ENCODE measurements around the gene ZNF319. TPM values are rescaled to one million over a fixed set of nuclear protein-coding genes. Genes with fewer than 3 reads are reported as not detected.
A peak's percentile ranks its signal among the peaks of the same experiment; 100 is the strongest.

The ZNF319 gene
- total and polyA plus RNA-seq, 10 of the 15 experiments (the other 5 are each of a cell fraction or from before 2014, with no cell fraction given): 0.29 to 7.4 (median 1.7) TPM

DNA sequence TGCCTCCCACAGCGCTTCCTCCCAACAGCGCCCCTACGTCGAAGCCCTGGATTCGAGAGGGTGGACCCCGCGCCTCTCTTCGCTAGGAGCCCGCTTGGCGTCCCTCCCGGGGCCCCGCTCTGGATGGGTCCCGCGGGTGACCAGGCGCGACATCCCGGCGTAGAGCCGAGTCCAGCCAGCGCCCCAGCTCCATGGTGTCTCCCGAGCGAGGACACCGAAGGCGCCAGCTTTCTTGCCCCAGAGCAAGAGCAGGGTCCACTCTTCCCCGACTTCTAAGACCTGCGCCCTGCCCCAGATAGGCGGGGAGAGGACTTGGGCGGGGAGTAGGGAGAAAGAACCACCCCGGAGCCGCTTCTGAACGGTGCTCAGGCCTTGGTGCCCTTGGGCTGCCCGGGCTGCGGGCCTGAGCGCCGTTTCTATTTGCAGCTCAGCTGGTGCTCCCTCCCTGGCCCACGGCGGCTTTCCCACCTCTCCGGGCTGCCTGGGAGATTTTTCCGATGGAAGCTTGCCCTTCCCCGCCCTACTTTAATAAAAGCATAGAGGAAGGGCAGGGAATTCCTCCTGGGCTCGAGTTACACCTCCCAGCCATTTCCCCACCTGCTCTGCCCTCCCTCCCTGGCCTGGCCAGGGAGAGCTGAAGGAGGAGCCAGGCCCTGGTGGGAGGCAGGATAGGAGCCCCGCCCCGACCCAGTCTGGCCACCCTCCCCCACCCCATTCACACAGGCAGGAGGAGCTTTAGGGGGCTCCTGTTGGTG lies 26.9 kb upstream of the ZNF319 start:
- CTCF ChIA-PET: interaction anchor here (1.4 to 2.9 kb wide), 3 partner anchors 70 to 95 kb away, joined by 4 to 13 read pairs (median 7); no protein-coding TSS in a partner anchor
- in situ Hi-C loops (cut with MboI): no loop called here
- no peaks in the 10 kb centered on the region for H3K36me3 ChIP-seq (ENCODE audit: control insufficient read depth in 2 of 2, insufficient read depth in 2 of 2, low read length in 1 of 2)
- RAD21 ChIA-PET (ENCODE audit: unreplicated experiment): interaction anchor here (1.3 to 1.4 kb wide), 2 partner anchors 94 to 96 kb away, joined by 3 to 5 read pairs; no protein-coding TSS in a partner anchor
- 0 out of 3 replicates have a peak, but pooled peaks have one; percentile 9 for ATAC-seq
- H3K9ac ChIP-seq (ENCODE audit: control insufficient read depth, insufficient read depth, low read length): no peak overlapping the region
- WGBS (ENCODE audit: insufficient coverage, insufficient replicate concordance, low lambda C conversion rate, missing lambda C conversion rate): 55% methylated on average over 35 of the region's 43 CpGs
- H3K4me1 ChIP-seq (ENCODE audit: control insufficient read depth, insufficient read depth, low read length): no peaks in the 10 kb centered on the region; the same call in 1 of the 2 replicates
- no peak for FAIRE-seq
- H3K4me3 ChIP-seq: no peak overlapping the region
- POLR2A ChIA-PET: interaction anchor here (1.4 kb wide), 1 partner anchor 98 kb away, joined by 3 read pairs; no protein-coding TSS in a partner anchor
- BruUV-seq (replicated peaks): no TSS peak
- H3K27ac ChIP-seq (ENCODE audit: control insufficient read depth, insufficient read depth): no peak overlapping the region
- intact Hi-C loops (cut with micrococcal nuclease; ENCODE audit: unreplicated experiment): loop anchor here (10.0 kb wide), 1 partner anchor 167 kb away; the partner anchor contains the start of gene CSNK2A2
- H4K20me1 ChIP-seq (ENCODE audit: control insufficient read depth, insufficient read depth): no peaks in the 10 kb centered on the region
- no peak overlapping the region for H3K4me2 ChIP-seq (ENCODE audit: control insufficient read depth, insufficient read depth)
- peaks cover 11 to 13% of the 10 kb centered on the region in 2 experiments for H3K27me3 ChIP-seq (replicated peaks in 1 of 2; ENCODE audit: control insufficient read depth in 2 of 2, insufficient read depth in 2 of 2, low read length in 1 of 2)
- H3K79me2 ChIP-seq (ENCODE audit: control insufficient read depth, insufficient read depth, low read length): no peaks in the 10 kb centered on the region
- H2AFZ ChIP-seq (ENCODE audit: control insufficient read depth, low read depth, low read length): no peak overlapping the region
- no peak for TF ChIP-seq TAF1 (IDR thresholded peaks at IDR 0.05; ENCODE audit: borderline replicate concordance, low read depth, low read length)
- TF ChIP-seq HDAC6 (IDR thresholded peaks at IDR 0.05; ENCODE audit: unreplicated experiment): peak; percentile 64
- SMC1A ChIA-PET (ENCODE audit: uncharacterized antibody, unreplicated experiment): interaction anchor here (0.8 to 1.8 kb wide), 3 partner anchors 76 to 99 kb away, joined by 3 to 6 read pairs (median 4); no protein-coding TSS in a partner anchor
- H3K9me3 ChIP-seq (replicated peaks; ENCODE audit: control insufficient read depth, insufficient read depth, low read length): no peaks in the 10 kb centered on the region
- DNase-seq (ENCODE audit: low read depth, low spot score): no peak

GRCh38 chr16:58026705-58027160 lies 26.3 kb upstream of the ZNF319 start:
- peaks cover 11 to 13% of the 10 kb centered on the region in 2 experiments for H3K27me3 ChIP-seq (replicated peaks in 1 of 2; ENCODE audit: control insufficient read depth in 2 of 2, insufficient read depth in 2 of 2, low read length in 1 of 2)
- no peaks in the 10 kb centered on the region for H4K20me1 ChIP-seq (ENCODE audit: control insufficient read depth, insufficient read depth)
- BruUV-seq (replicated peaks): no TSS peak
- DNase-seq (ENCODE audit: low read depth, low spot score) (no peak), FAIRE-seq (no peak), ATAC-seq (no peak)
- ChIA-PET CTCF (interaction anchor here (1.4 to 2.9 kb wide), 3 partner anchors 71 to 95 kb away, joined by 4 to 13 read pairs (median 7); no protein-coding TSS in a partner anchor), SMC1A (ENCODE audit: uncharacterized antibody, unreplicated experiment) (interaction anchor here (0.8 to 1.1 kb wide), 2 partner anchors 95 to 99 kb away, joined by 3 to 4 read pairs; no protein-coding TSS in a partner anchor), POLR2A (no interaction called here), RAD21 (ENCODE audit: unreplicated experiment) (interaction anchor here (1.3 to 3.8 kb wide), 3 partner anchors 95 to 97 kb away, joined by 3 to 27 read pairs (median 5); no protein-coding TSS in a partner anchor)
- H3K79me2 ChIP-seq (ENCODE audit: control insufficient read depth, insufficient read depth, low read length): no peaks in the 10 kb centered on the region
- H3K36me3 ChIP-seq (ENCODE audit: control insufficient read depth in 2 of 2, insufficient read depth in 2 of 2, low read length in 1 of 2): no peaks in the 10 kb centered on the region
- intact Hi-C loops (cut with micrococcal nuclease; ENCODE audit: unreplicated experiment) (loop anchor here (10.0 kb wide), 1 partner anchor 168 kb away; the partner anchor contains the start of gene CSNK2A2), in situ Hi-C loops (cut with MboI) (no loop called here)
- no peak overlapping the region for H2AFZ ChIP-seq (ENCODE audit: control insufficient read depth, low read depth, low read length)
- no peak overlapping the region for H3K9ac ChIP-seq (ENCODE audit: control insufficient read depth, insufficient read depth, low read length)
- WGBS (ENCODE audit: insufficient coverage, insufficient replicate concordance, low lambda C conversion rate, missing lambda C conversion rate): 7% methylated on average over 30 of the region's 38 CpGs
- no peak overlapping the region; the same call in 1 of the 2 replicates for H3K4me3 ChIP-seq
- H3K27ac ChIP-seq (ENCODE audit: control insufficient read depth, insufficient read depth): no peak overlapping the region
- peak overlapping the region; percentile 85 for H3K4me2 ChIP-seq (ENCODE audit: control insufficient read depth, insufficient read depth)
- no peaks in the 10 kb centered on the region; the same call in 1 of the 2 replicates for H3K4me1 ChIP-seq (ENCODE audit: control insufficient read depth, insufficient read depth, low read length)
- H3K9me3 ChIP-seq (replicated peaks; ENCODE audit: control insufficient read depth, insufficient read depth, low read length): no peaks in the 10 kb centered on the region
- TF ChIP-seq PML (IDR thresholded peaks at IDR 0.05; ENCODE audit: low read length) (no peak), ZBTB33 (IDR thresholded peaks at IDR 0.05) (no peak), MEF2A (IDR thresholded peaks at IDR 0.05; ENCODE audit: insufficient read depth, low read depth, low read length) (no peak), ZNF384 (IDR thresholded peaks at IDR 0.05; ENCODE audit: borderline replicate concordance, low read depth, low read length) (no peak), HSF1 (IDR thresholded peaks at IDR 0.05; ENCODE audit: low read depth, low read length) (no peak), HDAC2 (IDR thresholded peaks at IDR 0.05) (no peak), ESRRA (IDR thresholded peaks at IDR 0.05; ENCODE audit: low read length) (no peak), CHD2 (IDR thresholded peaks at IDR 0.05; ENCODE audit: borderline replicate concordance, low read depth, low read length) (no peak), EED (IDR thresholded peaks at IDR 0.05; ENCODE audit: low read depth) (no peak), ETV6 (conservative IDR thresholded peaks at IDR 0.05 in 1 of 2, IDR thresholded peaks at IDR 0.05 in 1 of 2; ENCODE audit: borderline replicate concordance in 1 of 2, low read depth in 1 of 2) (no peak)

Measured in GM12878 (cell line).